ENCODE results near the gene KLHL29. TPM values are rescaled to one million over a fixed set of nuclear protein-coding genes. Genes with fewer than 3 reads are reported as not detected.

Gene KLHL29
- total RNA-seq, 1 donor from 2014 or later, result 8.4 TPM

DNA sequence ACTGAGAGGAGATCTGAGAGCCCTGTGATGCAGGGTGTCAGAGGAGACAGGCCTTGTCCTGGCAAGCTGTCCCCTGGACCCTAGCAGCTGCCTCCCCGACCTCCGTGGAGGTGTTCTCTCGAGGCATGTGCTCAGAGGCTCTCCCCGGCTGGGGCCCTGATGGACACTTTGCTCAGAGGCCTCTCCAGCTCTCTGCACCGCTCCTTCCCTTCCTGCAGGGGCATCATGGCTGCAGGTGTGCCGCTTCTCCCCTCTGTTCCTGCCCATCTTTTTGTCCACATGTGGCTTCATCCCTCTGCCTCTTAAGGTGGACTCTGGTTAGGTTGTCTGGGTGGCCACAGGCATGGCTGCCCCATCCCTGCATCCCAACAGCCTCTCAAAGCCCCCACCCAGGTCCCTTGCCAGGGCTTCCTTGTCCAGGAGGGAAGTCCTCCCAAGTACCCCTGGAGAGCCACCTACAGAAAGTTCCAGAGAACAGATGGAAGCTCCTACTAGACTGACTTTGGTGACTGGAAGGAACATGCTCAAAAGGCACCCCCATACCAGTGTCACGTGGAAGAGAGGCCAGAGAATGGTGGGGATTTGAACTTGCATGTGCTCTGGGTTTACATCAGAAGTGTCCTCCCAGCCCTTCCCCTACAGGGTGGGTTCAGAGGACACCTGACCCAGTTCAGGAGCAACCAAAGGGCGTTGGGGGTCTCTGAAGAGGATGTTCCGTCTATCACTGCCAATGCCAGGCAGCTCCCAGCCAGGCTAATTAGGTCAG is 120.4 kb downstream of the KLHL29 start:
- TF ChIP-seq, protein P1, sequence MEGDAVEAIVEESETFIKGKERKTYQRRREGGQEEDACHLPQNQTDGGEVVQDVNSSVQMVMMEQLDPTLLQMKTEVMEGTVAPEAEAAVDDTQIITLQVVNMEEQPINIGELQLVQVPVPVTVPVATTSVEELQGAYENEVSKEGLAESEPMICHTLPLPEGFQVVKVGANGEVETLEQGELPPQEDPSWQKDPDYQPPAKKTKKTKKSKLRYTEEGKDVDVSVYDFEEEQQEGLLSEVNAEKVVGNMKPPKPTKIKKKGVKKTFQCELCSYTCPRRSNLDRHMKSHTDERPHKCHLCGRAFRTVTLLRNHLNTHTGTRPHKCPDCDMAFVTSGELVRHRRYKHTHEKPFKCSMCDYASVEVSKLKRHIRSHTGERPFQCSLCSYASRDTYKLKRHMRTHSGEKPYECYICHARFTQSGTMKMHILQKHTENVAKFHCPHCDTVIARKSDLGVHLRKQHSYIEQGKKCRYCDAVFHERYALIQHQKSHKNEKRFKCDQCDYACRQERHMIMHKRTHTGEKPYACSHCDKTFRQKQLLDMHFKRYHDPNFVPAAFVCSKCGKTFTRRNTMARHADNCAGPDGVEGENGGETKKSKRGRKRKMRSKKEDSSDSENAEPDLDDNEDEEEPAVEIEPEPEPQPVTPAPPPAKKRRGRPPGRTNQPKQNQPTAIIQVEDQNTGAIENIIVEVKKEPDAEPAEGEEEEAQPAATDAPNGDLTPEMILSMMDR (conservative IDR thresholded peaks at IDR 0.05), result no peak
- H3K4me3 Mint-ChIP-seq, result no peak overlapping the region
- no peak overlapping the region for H3K27ac Mint-ChIP-seq (ENCODE audit: unreplicated experiment)
- no peaks in the 10 kb centered on the region for H3K27me3 Mint-ChIP-seq (ENCODE audit: low read depth)
- no peaks in the 10 kb centered on the region for H3K36me3 Mint-ChIP-seq (ENCODE audit: low read depth)
- H3K9me3 Mint-ChIP-seq, result no peaks in the 10 kb centered on the region
- H3K4me1 Mint-ChIP-seq, result peaks cover 68% of the 10 kb centered on the region
- DNase-seq (ENCODE audit: low read depth, low spot score), result no peak

DNA sequence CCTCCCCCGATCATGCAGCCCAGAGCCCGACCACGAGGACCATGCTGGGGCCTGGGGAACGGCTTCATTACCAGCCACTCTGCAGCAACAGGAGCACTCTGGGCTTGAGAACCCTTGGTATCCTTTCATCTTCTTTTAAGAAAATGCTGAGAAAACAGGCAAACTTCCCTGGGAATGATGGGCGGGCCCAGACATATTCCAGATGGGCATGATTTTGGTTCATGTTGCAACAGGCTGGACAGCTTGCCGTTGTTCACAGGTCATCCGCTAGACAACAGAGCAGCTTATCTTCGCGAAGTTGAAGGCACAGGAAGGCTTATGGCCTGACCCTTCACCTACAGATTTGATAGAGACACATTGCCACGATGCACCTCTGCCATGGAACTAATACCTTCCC is 121.0 kb downstream of the KLHL29 start:
- peaks cover 68% of the 10 kb centered on the region for H3K4me1 Mint-ChIP-seq
- no peaks in the 10 kb centered on the region for H3K36me3 Mint-ChIP-seq (ENCODE audit: low read depth)
- H3K9me3 Mint-ChIP-seq, result no peaks in the 10 kb centered on the region
- TF ChIP-seq, protein P1 (conservative IDR thresholded peaks at IDR 0.05), result no peak
- no peak for DNase-seq (ENCODE audit: low read depth, low spot score)
- no peak overlapping the region for H3K27ac Mint-ChIP-seq (ENCODE audit: unreplicated experiment)
- H3K4me3 Mint-ChIP-seq, result no peak overlapping the region
- H3K27me3 Mint-ChIP-seq (ENCODE audit: low read depth), result no peaks in the 10 kb centered on the region

DNA sequence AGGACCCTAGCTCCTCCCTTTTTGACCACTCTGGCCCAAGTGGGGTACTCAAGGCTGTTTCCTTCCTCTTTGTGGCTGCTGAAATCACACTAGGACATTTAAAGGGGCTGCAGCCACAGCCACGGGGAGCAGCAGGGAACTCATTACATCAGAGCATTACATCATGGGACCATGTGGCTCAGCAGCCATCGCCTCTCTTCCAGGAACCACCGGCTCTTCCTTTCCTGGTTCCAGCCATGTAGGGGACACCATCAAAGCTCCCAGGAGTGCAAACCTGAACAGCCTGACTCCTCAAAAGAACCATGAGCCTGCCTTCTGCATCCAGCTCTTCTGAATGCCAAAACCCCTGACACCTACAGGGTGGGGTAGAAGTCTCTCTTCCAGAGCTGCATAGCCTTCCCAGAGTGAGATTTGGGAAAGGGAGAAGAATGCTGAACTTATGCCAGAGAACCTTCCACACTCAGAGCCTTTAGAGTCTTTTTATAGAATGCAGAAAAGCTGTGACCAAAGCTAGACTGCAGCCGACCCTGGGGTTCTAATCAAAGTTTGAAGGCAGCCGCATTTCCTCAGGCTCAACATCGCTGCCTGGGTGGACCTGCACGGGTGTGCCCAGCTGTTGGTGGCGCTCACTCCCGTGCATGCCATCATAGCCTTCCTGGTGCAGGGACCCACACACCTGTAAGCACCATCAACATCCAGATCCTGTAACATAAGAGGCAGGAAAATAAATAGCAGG is 121.7 kb downstream of the KLHL29 start:
- Mint-ChIP-seq H3K4me1 (peaks cover 64% of the 10 kb centered on the region), H3K27me3 (ENCODE audit: low read depth) (no peaks in the 10 kb centered on the region), H3K4me3 (no peak overlapping the region), H3K36me3 (ENCODE audit: low read depth) (no peaks in the 10 kb centered on the region), H3K9me3 (no peaks in the 10 kb centered on the region), H3K27ac (ENCODE audit: unreplicated experiment) (no peak overlapping the region)
- DNase-seq (ENCODE audit: low read depth, low spot score), result no peak
- TF ChIP-seq, protein P1 (conservative IDR thresholded peaks at IDR 0.05), result no peak

DNA sequence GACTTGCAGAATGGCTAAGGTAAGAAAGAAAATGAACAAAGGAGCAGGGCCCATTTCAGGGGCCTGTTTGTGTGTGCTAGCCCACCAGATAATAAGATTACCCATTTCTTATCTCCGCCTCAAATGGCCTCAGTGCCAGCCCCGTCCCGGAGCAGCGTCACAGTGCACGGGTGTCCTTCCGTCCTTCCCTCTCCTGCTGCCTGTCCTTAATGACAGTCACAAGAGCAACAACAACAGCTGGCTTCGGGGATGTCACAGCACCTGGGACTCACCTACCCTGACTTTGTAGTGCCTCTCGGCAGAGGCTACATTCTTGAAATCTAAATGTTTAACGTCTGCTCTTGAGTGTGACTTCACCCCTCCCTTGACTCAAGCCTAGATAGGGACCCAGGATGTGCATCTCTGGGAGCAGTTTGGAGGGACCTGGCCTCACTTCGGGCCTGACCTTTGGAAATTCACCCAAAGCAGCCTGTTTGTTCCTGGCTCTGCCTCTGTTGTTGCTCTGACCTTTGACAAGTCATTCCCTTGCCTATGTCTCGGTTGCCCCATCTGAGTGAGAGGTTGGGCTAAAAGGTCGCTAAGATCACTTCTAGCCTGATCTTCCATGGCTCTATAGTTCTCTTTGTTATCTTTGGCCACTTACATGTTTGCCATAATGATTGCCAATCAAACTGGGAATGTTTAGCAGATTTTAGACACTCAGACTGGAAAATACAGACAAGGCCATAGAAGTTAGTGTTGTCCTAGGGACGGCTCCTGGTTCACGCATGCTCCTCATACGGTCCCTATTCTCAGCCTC is 122.5 kb downstream of the KLHL29 start:
- H3K36me3 Mint-ChIP-seq (ENCODE audit: low read depth), result no peaks in the 10 kb centered on the region
- no peaks in the 10 kb centered on the region for H3K27me3 Mint-ChIP-seq (ENCODE audit: low read depth)
- no peak for DNase-seq (ENCODE audit: low read depth, low spot score)
- H3K9me3 Mint-ChIP-seq, result no peaks in the 10 kb centered on the region
- H3K4me1 Mint-ChIP-seq, result peaks cover 56% of the 10 kb centered on the region
- H3K27ac Mint-ChIP-seq (ENCODE audit: unreplicated experiment), result no peak overlapping the region
- no peak overlapping the region for H3K4me3 Mint-ChIP-seq
- TF ChIP-seq, protein P1 (conservative IDR thresholded peaks at IDR 0.05), result no peak

DNA sequence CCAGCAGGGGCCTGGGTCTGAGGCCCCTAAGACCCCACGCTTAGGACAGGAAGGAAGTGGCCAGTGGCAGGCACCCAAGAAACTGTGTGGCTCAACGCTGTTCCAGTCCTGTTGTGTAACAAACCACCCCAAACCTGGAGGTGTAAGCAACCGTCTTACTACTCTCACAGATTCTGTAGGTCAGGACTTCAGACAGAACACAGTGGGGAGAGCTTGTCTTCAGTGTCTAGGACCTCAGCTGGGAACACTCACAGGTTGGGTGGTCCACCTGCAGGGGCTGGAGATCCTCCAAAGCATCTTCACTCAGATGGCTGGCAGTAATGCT is 123.0 kb downstream of the KLHL29 start:
- DNase-seq (ENCODE audit: low read depth, low spot score), result no peak
- H3K9me3 Mint-ChIP-seq, result no peaks in the 10 kb centered on the region
- peaks cover 50% of the 10 kb centered on the region for H3K4me1 Mint-ChIP-seq
- no peak overlapping the region for H3K27ac Mint-ChIP-seq (ENCODE audit: unreplicated experiment)
- TF ChIP-seq, protein P1 (conservative IDR thresholded peaks at IDR 0.05), result no peak
- no peaks in the 10 kb centered on the region for H3K36me3 Mint-ChIP-seq (ENCODE audit: low read depth)
- H3K27me3 Mint-ChIP-seq (ENCODE audit: low read depth), result no peaks in the 10 kb centered on the region
- H3K4me3 Mint-ChIP-seq, result no peak overlapping the region
